22Rv1 (cell line): ENCODE measurements around the gene NOL9.

Experiments
- ZFX ChIP-seq: fragments of 450-650 bp; IDR thresholded peaks from 2 replicates; pipeline ENCODE4 v1.6.1; 2017; ENCODE audit warnings: antibody characterized with exemption, borderline replicate concordance
- TF ChIP-seq, protein P1 (sequence below): fragments of 450-650 bp; IDR thresholded peaks from 2 replicates; pipeline ENCODE4 v1.5.1; 2017; ENCODE audit warnings: mild to moderate bottlenecking

DNA sequence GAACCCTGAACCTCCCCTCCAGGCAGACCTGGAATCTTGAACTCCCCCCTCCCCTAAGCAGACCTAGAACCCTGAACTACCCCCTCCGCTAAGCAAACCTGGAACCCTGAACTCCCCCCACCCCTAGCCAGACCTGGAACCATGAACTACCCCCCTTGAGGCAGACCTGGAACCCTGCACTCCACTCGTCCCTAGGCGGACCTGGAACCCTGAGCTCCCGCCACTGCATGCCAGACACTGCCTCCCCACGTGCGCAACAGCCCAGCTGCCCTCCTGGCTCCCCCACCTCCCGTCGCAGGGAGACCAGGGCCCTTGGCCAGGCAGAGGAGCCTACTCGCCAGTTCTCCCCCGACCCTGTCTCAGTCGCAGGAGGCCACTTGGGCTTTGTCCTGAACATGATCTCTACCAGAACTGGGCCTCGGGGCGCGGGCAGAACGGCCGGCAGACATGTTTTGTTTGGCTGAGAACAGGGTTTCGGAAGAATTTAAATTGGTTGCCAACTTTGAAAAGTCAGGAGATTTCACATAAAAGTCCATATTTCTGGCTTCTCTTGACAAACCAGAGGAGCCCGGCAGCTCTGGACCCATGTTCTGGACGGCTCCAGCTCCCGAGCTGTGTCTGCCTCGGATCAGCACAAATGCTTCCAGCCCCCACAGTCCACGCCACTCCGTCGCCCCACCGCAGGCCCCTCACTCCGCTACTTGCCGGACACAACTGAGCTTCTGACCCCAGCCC lies 53.6 kb downstream of the NOL9 start:
- TF ChIP-seq, protein P1, sequence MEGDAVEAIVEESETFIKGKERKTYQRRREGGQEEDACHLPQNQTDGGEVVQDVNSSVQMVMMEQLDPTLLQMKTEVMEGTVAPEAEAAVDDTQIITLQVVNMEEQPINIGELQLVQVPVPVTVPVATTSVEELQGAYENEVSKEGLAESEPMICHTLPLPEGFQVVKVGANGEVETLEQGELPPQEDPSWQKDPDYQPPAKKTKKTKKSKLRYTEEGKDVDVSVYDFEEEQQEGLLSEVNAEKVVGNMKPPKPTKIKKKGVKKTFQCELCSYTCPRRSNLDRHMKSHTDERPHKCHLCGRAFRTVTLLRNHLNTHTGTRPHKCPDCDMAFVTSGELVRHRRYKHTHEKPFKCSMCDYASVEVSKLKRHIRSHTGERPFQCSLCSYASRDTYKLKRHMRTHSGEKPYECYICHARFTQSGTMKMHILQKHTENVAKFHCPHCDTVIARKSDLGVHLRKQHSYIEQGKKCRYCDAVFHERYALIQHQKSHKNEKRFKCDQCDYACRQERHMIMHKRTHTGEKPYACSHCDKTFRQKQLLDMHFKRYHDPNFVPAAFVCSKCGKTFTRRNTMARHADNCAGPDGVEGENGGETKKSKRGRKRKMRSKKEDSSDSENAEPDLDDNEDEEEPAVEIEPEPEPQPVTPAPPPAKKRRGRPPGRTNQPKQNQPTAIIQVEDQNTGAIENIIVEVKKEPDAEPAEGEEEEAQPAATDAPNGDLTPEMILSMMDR = no peak
- no peak for TF ChIP-seq ZFX
